ENCODE data around the gene ADAM15. TPM values are rescaled to one million over a fixed set of nuclear protein-coding genes. Genes with fewer than 3 reads are reported as not detected.

ADAM15 gene
- total RNA-seq, 1 experiment from 2014 or later, result 36.3 TPM

DNA sequence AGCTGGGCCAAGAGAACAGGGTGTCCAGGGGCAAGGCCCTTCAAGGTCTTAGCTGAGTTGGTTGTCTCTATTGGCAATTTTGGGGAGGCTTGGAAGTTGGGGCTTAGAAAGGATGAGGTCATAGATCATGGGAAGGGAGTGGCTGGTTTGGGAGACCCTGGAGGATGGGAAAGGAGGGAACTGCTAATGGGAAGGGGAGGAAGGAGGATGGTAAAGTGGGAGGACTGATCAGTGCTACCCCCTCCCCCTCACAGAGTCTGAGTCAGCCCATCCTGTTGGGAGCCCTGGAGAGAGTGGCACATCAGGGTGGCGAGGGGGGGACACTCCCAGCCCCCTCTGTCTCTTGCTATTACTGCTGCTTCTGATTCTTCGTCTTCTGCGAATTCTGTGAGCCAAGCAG is 17.5 kb downstream of the ADAM15 start:
- H3K4me1 ChIP-seq (ENCODE audit: insufficient read depth, low read length, poor library complexity, severe bottlenecking), result peaks cover 24% of the 10 kb centered on the region
- H3K27ac ChIP-seq (ENCODE audit: low read depth, low read length, poor library complexity, severe bottlenecking), result no peak overlapping the region
- DNase-seq (ENCODE audit: low spot score), result no peak
- ChIA-PET CTCF (no interaction called here), POLR2A (ENCODE audit: low non-redundant PET) (no interaction called here)
- no TSS peak for BruUV-seq (replicated peaks)
- no peaks in the 10 kb centered on the region for H3K9me3 ChIP-seq (ENCODE audit: low read depth, low read length, poor library complexity, severe bottlenecking)
- no peak overlapping the region for H3K4me3 ChIP-seq (ENCODE audit: low read depth, low read length, poor library complexity, severe bottlenecking)
- intact Hi-C loops (cut with micrococcal nuclease; ENCODE audit: unreplicated experiment), result no loop called here
- H3K27me3 ChIP-seq (replicated peaks; ENCODE audit: insufficient read depth, low read depth, low read length, poor library complexity), result no peaks in the 10 kb centered on the region
- no peak for TF ChIP-seq EZH2 (IDR thresholded peaks at IDR 0.05; ENCODE audit: borderline replicate concordance, low read depth, low read length, poor library complexity, severe bottlenecking)
- TF ChIP-seq, protein P1, sequence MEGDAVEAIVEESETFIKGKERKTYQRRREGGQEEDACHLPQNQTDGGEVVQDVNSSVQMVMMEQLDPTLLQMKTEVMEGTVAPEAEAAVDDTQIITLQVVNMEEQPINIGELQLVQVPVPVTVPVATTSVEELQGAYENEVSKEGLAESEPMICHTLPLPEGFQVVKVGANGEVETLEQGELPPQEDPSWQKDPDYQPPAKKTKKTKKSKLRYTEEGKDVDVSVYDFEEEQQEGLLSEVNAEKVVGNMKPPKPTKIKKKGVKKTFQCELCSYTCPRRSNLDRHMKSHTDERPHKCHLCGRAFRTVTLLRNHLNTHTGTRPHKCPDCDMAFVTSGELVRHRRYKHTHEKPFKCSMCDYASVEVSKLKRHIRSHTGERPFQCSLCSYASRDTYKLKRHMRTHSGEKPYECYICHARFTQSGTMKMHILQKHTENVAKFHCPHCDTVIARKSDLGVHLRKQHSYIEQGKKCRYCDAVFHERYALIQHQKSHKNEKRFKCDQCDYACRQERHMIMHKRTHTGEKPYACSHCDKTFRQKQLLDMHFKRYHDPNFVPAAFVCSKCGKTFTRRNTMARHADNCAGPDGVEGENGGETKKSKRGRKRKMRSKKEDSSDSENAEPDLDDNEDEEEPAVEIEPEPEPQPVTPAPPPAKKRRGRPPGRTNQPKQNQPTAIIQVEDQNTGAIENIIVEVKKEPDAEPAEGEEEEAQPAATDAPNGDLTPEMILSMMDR (conservative IDR thresholded peaks at IDR 0.05; ENCODE audit: low read depth, low read length), result no peak
- H3K36me3 ChIP-seq (ENCODE audit: insufficient read depth, low read length, poor library complexity, severe bottlenecking), result peaks cover 5% of the 10 kb centered on the region

DNA sequence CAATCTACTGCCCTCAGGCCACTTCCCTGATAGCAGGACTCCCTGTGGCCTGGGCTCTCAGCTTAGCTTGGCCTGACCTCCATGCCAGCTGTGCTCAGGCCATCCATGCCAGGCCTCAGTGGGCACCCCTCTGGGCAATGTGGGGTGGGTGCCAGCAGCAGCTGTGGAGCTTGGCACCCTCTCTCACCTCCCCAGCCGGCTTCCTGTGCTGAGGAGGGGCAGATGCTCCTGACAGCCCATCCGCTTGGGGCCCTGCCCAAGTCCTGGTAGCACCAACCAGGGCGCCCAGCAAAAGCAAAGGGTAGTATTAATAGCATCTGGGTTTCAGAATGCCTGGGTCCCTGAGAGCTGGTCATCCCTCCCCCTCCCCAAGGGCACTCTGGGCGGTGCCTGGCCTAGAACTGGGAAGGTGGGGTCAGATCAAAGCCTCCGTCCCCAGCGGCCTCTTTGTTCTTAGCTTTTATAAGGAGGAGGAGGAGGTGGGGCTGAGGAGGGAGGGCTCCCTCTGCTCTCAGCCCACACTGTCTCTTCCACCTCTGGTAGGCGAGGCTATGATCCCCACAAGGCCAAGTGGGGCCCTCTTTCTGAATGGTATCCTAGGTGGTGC is 18.5 kb downstream of the ADAM15 start:
- TF ChIP-seq EZH2 (IDR thresholded peaks at IDR 0.05; ENCODE audit: borderline replicate concordance, low read depth, low read length, poor library complexity, severe bottlenecking), result no peak
- TF ChIP-seq, protein P1 (conservative IDR thresholded peaks at IDR 0.05; ENCODE audit: low read depth, low read length), result no peak
- DNase-seq (ENCODE audit: low spot score), result no peak
- peaks cover 19% of the 10 kb centered on the region for H3K4me1 ChIP-seq (ENCODE audit: insufficient read depth, low read length, poor library complexity, severe bottlenecking)
- ChIA-PET POLR2A (ENCODE audit: low non-redundant PET) (no interaction called here), CTCF (no interaction called here)
- BruUV-seq (replicated peaks), result no TSS peak
- no peaks in the 10 kb centered on the region for H3K9me3 ChIP-seq (ENCODE audit: low read depth, low read length, poor library complexity, severe bottlenecking)
- no peak overlapping the region for H3K27ac ChIP-seq (ENCODE audit: low read depth, low read length, poor library complexity, severe bottlenecking)
- H3K36me3 ChIP-seq (ENCODE audit: insufficient read depth, low read length, poor library complexity, severe bottlenecking), result peaks cover 5% of the 10 kb centered on the region
- H3K4me3 ChIP-seq (ENCODE audit: low read depth, low read length, poor library complexity, severe bottlenecking), result no peak overlapping the region
- intact Hi-C loops (cut with micrococcal nuclease; ENCODE audit: unreplicated experiment), result no loop called here
- H3K27me3 ChIP-seq (replicated peaks; ENCODE audit: insufficient read depth, low read depth, low read length, poor library complexity), result no peaks in the 10 kb centered on the region

DNA sequence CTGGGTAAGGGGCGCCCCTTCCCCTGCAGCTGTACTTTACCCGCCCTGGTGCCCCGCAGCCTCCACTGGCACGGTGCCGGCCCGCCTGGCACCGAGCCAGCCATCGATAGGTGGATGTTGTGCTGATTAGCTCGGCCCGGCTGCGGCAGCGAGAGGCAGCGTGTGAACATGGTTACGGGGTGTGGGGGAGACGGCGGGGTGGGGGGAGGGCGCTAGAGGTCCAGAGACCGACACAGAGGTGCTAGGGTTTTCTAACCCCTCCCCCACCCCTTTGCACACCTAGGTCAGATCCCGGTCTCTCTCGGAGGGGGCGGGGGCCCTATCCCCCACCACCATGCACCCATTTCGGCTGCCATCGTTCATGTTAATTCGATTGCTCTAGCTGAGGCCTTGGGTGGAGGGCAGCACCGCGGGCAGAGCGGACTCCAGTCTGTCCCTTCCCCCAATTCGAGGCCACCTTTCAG is 19.1 kb downstream of the ADAM15 start:
- Histone ChIP-seq H3K4me3 (ENCODE audit: low read depth, low read length, poor library complexity, severe bottlenecking) (no peak overlapping the region), H3K9me3 (ENCODE audit: low read depth, low read length, poor library complexity, severe bottlenecking) (no peaks in the 10 kb centered on the region), H3K27ac (ENCODE audit: low read depth, low read length, poor library complexity, severe bottlenecking) (no peak overlapping the region), H3K27me3 (replicated peaks; ENCODE audit: insufficient read depth, low read depth, low read length, poor library complexity) (no peaks in the 10 kb centered on the region), H3K4me1 (ENCODE audit: insufficient read depth, low read length, poor library complexity, severe bottlenecking) (peaks cover 15% of the 10 kb centered on the region), H3K36me3 (ENCODE audit: insufficient read depth, low read length, poor library complexity, severe bottlenecking) (peaks cover 5% of the 10 kb centered on the region)
- POLR2A ChIA-PET (ENCODE audit: low non-redundant PET), result no interaction called here
- TF ChIP-seq, protein P1 (conservative IDR thresholded peaks at IDR 0.05; ENCODE audit: low read depth, low read length), result no peak
- no peak for TF ChIP-seq EZH2 (IDR thresholded peaks at IDR 0.05; ENCODE audit: borderline replicate concordance, low read depth, low read length, poor library complexity, severe bottlenecking)
- intact Hi-C loops (cut with micrococcal nuclease; ENCODE audit: unreplicated experiment), result no loop called here
- CTCF ChIA-PET, result interaction anchor here (0.6 kb wide), 1 partner anchor 15 kb away, joined by 4 read pairs; no protein-coding TSS in a partner anchor
- no peak for DNase-seq (ENCODE audit: low spot score)
- no TSS peak for BruUV-seq (replicated peaks)
